Vagina (tissue), 2 donors: Measurements from ENCODE around the gene TENM4.

Experiments used
- POLR2A ChIP-seq, 2 donors: fragments of 450-650 bp; IDR thresholded peaks; one replicate each; pipeline ENCODE4 v1.6.1; 2017; ENCODE audit warnings: antibody characterized with exemption in 2 of 2, mild to moderate bottlenecking in 2 of 2, moderate library complexity in 2 of 2
- POLR2AphosphoS5 ChIP-seq, 2 donors: sonication (generic); formaldehyde crosslinking; IDR thresholded peaks; one replicate each; pipeline ENCODE4 v1.9.0; 2017; ENCODE audit warnings: antibody characterized with exemption in 2 of 2, mild to moderate bottlenecking in 2 of 2, low read depth in 1 of 2; ENCODE audit not compliant: insufficient read depth in 1 of 2
- TF ChIP-seq, protein P1 (sequence below), 3 experiments: fragments of 450-650 bp in 2 of 3; fragments of 200-600 bp in 1 of 3; sonication (generic) in 1 of 3; IDR thresholded peaks; one replicate each; pipeline ENCODE4 v1.5.1; 2017 to 2019; ENCODE audit warnings: antibody characterized with exemption in 3 of 3, mild to moderate bottlenecking in 2 of 3, moderate library complexity in 2 of 3

DNA sequence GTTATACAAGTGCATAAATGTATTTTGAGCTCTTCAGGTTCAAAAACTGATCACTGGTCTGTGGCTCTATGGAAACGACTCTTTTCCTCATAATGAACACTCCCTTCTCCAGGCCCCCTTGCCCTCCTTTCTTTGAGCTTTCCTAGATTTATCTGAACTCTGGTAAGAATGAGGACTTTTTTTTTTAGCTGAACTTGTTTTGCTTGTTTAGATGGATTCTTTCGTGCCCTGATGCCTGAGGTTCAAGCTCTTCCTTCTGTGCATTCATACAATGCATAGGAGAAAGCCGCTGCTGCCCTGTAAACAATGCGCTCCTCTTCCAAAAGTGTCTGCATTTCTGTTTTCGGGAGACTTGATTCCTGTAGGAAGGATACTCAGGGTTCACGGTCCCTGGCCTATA lies 205.1 kb downstream of the TENM4 start:
- TF ChIP-seq, protein P1, sequence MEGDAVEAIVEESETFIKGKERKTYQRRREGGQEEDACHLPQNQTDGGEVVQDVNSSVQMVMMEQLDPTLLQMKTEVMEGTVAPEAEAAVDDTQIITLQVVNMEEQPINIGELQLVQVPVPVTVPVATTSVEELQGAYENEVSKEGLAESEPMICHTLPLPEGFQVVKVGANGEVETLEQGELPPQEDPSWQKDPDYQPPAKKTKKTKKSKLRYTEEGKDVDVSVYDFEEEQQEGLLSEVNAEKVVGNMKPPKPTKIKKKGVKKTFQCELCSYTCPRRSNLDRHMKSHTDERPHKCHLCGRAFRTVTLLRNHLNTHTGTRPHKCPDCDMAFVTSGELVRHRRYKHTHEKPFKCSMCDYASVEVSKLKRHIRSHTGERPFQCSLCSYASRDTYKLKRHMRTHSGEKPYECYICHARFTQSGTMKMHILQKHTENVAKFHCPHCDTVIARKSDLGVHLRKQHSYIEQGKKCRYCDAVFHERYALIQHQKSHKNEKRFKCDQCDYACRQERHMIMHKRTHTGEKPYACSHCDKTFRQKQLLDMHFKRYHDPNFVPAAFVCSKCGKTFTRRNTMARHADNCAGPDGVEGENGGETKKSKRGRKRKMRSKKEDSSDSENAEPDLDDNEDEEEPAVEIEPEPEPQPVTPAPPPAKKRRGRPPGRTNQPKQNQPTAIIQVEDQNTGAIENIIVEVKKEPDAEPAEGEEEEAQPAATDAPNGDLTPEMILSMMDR (IDR thresholded peaks at IDR 0.05), result no peak
- TF ChIP-seq POLR2A (IDR thresholded peaks at IDR 0.05), result no peak
- TF ChIP-seq POLR2AphosphoS5 (IDR thresholded peaks at IDR 0.05; ENCODE audit: insufficient read depth in 1 of 2, low read depth in 1 of 2), result no peak
